ENCODE results near the gene KRT6A. TPM values are rescaled to one million over a fixed set of nuclear protein-coding genes. Genes with fewer than 3 reads are reported as not detected.

Gene KRT6A
- total and polyA plus RNA-seq, 10 of the 15 experiments (the other 5 are each of a cell fraction or from before 2014, with no cell fraction given): 0.96 TPM; not detected in 9

DNA sequence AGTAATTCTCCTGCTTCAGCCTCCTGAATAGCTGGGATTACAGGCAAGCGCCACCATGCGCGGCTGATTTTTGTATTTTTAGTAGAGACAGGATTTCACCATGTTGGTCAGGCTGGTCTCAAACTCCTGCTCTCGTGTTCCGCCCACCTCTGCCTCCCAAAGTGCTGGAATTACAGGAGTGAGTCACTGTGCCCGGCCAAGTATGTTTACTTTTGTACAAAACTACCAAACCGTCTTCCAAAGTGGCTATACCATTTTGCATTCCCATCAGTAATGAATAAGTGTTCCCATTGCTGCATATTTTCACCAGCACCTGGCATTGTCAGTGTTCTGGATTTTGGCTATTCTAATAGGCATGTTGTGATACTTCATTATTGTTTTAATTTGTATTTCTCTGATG is 8.4 kb upstream of the KRT6A start:
- Histone ChIP-seq H3K4me1 (ENCODE audit: control insufficient read depth, insufficient read depth, low read length) (no peaks in the 10 kb centered on the region), H3K9me3 (replicated peaks; ENCODE audit: control insufficient read depth, insufficient read depth, low read length) (no peaks in the 10 kb centered on the region), H4K20me1 (ENCODE audit: control insufficient read depth, insufficient read depth) (no peaks in the 10 kb centered on the region), H3K4me2 (ENCODE audit: control insufficient read depth, insufficient read depth) (no peak overlapping the region), H3K27ac (ENCODE audit: control insufficient read depth, insufficient read depth) (no peak overlapping the region), H3K79me2 (ENCODE audit: control insufficient read depth, insufficient read depth, low read length) (no peaks in the 10 kb centered on the region), H3K36me3 (ENCODE audit: control insufficient read depth in 2 of 2, insufficient read depth in 2 of 2, low read length in 1 of 2) (no peaks in the 10 kb centered on the region), H3K4me3 (no peak overlapping the region), H2AFZ (ENCODE audit: control insufficient read depth, low read depth, low read length) (no peak overlapping the region), H3K27me3 (replicated peaks in 1 of 2; ENCODE audit: control insufficient read depth in 2 of 2, insufficient read depth in 2 of 2, low read length in 1 of 2) (peaks cover 0 to 6% of the 10 kb centered on the region in 2 experiments; a peak in 2 of 4 replicates), H3K9ac (ENCODE audit: control insufficient read depth, insufficient read depth, low read length) (no peak overlapping the region)
- TF ChIP-seq, protein P1, sequence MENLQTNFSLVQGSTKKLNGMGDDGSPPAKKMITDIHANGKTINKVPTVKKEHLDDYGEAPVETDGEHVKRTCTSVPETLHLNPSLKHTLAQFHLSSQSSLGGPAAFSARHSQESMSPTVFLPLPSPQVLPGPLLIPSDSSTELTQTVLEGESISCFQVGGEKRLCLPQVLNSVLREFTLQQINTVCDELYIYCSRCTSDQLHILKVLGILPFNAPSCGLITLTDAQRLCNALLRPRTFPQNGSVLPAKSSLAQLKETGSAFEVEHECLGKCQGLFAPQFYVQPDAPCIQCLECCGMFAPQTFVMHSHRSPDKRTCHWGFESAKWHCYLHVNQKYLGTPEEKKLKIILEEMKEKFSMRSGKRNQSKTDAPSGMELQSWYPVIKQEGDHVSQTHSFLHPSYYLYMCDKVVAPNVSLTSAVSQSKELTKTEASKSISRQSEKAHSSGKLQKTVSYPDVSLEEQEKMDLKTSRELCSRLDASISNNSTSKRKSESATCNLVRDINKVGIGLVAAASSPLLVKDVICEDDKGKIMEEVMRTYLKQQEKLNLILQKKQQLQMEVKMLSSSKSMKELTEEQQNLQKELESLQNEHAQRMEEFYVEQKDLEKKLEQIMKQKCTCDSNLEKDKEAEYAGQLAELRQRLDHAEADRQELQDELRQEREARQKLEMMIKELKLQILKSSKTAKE (IDR thresholded peaks at IDR 0.05; ENCODE audit: low read depth, poor library complexity, severe bottlenecking): no peak
- TF ChIP-seq, protein P2, sequence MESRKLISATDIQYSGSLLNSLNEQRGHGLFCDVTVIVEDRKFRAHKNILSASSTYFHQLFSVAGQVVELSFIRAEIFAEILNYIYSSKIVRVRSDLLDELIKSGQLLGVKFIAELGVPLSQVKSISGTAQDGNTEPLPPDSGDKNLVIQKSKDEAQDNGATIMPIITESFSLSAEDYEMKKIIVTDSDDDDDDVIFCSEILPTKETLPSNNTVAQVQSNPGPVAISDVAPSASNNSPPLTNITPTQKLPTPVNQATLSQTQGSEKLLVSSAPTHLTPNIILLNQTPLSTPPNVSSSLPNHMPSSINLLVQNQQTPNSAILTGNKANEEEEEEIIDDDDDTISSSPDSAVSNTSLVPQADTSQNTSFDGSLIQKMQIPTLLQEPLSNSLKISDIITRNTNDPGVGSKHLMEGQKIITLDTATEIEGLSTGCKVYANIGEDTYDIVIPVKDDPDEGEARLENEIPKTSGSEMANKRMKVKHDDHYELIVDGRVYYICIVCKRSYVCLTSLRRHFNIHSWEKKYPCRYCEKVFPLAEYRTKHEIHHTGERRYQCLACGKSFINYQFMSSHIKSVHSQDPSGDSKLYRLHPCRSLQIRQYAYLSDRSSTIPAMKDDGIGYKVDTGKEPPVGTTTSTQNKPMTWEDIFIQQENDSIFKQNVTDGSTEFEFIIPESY (IDR thresholded peaks at IDR 0.05): no peak
- TF ChIP-seq, protein P3, sequence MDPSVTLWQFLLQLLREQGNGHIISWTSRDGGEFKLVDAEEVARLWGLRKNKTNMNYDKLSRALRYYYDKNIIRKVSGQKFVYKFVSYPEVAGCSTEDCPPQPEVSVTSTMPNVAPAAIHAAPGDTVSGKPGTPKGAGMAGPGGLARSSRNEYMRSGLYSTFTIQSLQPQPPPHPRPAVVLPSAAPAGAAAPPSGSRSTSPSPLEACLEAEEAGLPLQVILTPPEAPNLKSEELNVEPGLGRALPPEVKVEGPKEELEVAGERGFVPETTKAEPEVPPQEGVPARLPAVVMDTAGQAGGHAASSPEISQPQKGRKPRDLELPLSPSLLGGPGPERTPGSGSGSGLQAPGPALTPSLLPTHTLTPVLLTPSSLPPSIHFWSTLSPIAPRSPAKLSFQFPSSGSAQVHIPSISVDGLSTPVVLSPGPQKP (IDR thresholded peaks at IDR 0.05; ENCODE audit: low read depth, low read length): no peak
- no peak for TF ChIP-seq IKZF2 (IDR thresholded peaks at IDR 0.05)
- TF ChIP-seq RBBP5 (conservative IDR thresholded peaks at IDR 0.05): no peak
- no peak for TF ChIP-seq KLF5 (IDR thresholded peaks at IDR 0.05; ENCODE audit: partially characterized antibody)
- TF ChIP-seq, protein P4, sequence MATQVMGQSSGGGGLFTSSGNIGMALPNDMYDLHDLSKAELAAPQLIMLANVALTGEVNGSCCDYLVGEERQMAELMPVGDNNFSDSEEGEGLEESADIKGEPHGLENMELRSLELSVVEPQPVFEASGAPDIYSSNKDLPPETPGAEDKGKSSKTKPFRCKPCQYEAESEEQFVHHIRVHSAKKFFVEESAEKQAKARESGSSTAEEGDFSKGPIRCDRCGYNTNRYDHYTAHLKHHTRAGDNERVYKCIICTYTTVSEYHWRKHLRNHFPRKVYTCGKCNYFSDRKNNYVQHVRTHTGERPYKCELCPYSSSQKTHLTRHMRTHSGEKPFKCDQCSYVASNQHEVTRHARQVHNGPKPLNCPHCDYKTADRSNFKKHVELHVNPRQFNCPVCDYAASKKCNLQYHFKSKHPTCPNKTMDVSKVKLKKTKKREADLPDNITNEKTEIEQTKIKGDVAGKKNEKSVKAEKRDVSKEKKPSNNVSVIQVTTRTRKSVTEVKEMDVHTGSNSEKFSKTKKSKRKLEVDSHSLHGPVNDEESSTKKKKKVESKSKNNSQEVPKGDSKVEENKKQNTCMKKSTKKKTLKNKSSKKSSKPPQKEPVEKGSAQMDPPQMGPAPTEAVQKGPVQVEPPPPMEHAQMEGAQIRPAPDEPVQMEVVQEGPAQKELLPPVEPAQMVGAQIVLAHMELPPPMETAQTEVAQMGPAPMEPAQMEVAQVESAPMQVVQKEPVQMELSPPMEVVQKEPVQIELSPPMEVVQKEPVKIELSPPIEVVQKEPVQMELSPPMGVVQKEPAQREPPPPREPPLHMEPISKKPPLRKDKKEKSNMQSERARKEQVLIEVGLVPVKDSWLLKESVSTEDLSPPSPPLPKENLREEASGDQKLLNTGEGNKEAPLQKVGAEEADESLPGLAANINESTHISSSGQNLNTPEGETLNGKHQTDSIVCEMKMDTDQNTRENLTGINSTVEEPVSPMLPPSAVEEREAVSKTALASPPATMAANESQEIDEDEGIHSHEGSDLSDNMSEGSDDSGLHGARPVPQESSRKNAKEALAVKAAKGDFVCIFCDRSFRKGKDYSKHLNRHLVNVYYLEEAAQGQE (IDR thresholded peaks at IDR 0.05; ENCODE audit: low read depth, low read length): no peak
- no peak for TF ChIP-seq RELA (IDR thresholded peaks at IDR 0.05; ENCODE audit: borderline replicate concordance, partially characterized antibody)
- no peak for TF ChIP-seq SIN3A (IDR thresholded peaks at IDR 0.05; ENCODE audit: low read depth, low read length)
- no peak for TF ChIP-seq SMARCA5 (IDR thresholded peaks at IDR 0.05)
- no peak for TF ChIP-seq SMC3 (IDR thresholded peaks at IDR 0.05; ENCODE audit: borderline replicate concordance, low read length)
- no peak for TF ChIP-seq CEBPB (IDR thresholded peaks at IDR 0.05; ENCODE audit: borderline replicate concordance in 1 of 2, low read depth in 2 of 2, low read length in 2 of 2)
- TF ChIP-seq CREB1 (IDR thresholded peaks at IDR 0.05; ENCODE audit: low read depth): no peak
- no peak for TF ChIP-seq ZNF384 (IDR thresholded peaks at IDR 0.05; ENCODE audit: borderline replicate concordance, low read depth, low read length)
- no peak for TF ChIP-seq BMI1 (IDR thresholded peaks at IDR 0.05; ENCODE audit: borderline replicate concordance)
- no peak for TF ChIP-seq MTA3 (IDR thresholded peaks at IDR 0.05; ENCODE audit: borderline replicate concordance, low read length)
- TF ChIP-seq EP300 (IDR thresholded peaks at IDR 0.05; ENCODE audit: borderline replicate concordance in 1 of 2, control insufficient read depth in 1 of 2, low read depth in 2 of 2, low read length in 2 of 2): no peak
- ChIA-PET SMC1A (ENCODE audit: uncharacterized antibody, unreplicated experiment) (interaction anchor here (0.7 kb wide), 1 partner anchor 15 kb away, joined by 3 read pairs; no protein-coding TSS in a partner anchor), POLR2A (no interaction called here), RAD21 (ENCODE audit: unreplicated experiment) (no interaction called here), CTCF (no interaction called here)
- BruUV-seq (replicated peaks): no TSS peak
- intact Hi-C loops (cut with micrococcal nuclease; ENCODE audit: unreplicated experiment) (loop anchor here (10.0 kb wide), 1 partner anchor 127 kb away; no protein-coding TSS in a partner anchor), in situ Hi-C loops (cut with MboI) (no loop called here)
- no peak for FAIRE-seq
- 43% methylated on average over 7 of the region's 7 CpGs for WGBS (ENCODE audit: insufficient coverage, insufficient replicate concordance, low lambda C conversion rate, missing lambda C conversion rate)
- DNase-seq (ENCODE audit: low read depth, low spot score): no peak
- ATAC-seq: no peak

Measured in GM12878 (cell line).